Diencephalon (tissue), 1 donor: ENCODE measurements around the gene GPR180. TPM values are rescaled to one million over a fixed set of nuclear protein-coding genes. Genes with fewer than 3 reads are reported as not detected.

Source experiments
- small RNA-seq: library from RNA; depleted of rRNA; stranded (forward); fragments of <200 nt; gene quantifications from one replicate; pipeline ENCODE3, GENCODE V24; 2014
- total RNA-seq: library from RNA; depleted of rRNA; stranded (reverse); fragments of >200 nt; gene quantifications from one replicate; pipeline ENCODE4 v1.2.3, GENCODE V29; 2014

Gene GPR180
- 15.7 TPM for total RNA-seq

GRCh38 chr13:94601446-94602431 lies at the start of gene GPR180:
TSS of gene GPR180 (plus strand) at chr13:94601857. CDS start at chr13:94601928, 71 bp downstream.

DNA sequence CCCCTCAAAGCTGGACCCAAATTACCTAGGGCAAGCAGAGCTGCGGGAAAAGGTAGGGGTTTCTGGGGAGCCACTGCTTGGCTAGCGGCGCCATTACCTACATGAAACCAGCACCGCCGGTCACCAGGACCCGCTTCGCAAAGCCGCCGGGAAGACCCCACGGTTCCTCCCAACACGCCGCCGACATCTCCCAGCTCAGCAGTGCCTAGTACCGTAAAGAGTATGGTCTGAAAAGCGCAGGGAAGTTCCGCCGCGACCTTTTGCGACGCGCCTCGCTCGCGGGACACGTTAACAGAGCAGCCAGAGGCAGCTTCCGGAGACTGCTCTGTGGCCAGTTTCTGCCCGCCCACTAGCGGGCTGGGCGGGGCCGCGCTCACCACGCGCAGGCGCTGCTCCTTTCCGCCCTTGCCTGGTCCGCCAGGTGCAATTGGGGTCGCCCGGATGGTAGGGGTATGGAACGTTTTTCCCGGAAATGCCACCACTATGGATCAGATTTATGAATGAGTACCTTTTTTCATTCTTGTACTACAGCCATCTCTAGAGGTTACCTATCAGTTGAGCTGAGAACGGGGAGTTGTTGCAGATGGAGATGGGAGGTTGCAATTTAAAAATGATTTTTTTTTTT lies 5.6 kb upstream of the GPR180 start, which contains the start of gene TGDS:
Gene TGDS (minus strand): TSS at position 203 of the 625 bp plus-strand sequence. CDS start 16 bp downstream, at position 187.

Small RNAs within 50 kb of the gene (small RNA-seq; reads per million reads assigned to genes)
- gene RNA5SP36: not detected

Other genes with a start within 250 kb of the GPR180 start
- 0.92 TPM for gene DCT, start 122.2 kb upstream of the GPR180 start, total RNA-seq
- gene TGDS, start 5.7 kb upstream of the GPR180 start, total RNA-seq: 8.5 TPM
- gene SOX21, start 110.7 kb downstream of the GPR180 start, total RNA-seq: 9.0 TPM